Mucosa of rectum (tissue), 2 donors: ENCODE measurements around the gene CAPN12.

Source experiments
- H3K27ac ChIP-seq, 2 donors: one replicate each; pipeline ENCODE4 v1.7.0; 2013; ENCODE audit warnings: inconsistent platforms in 2 of 2, low read depth in 2 of 2, low read length in 2 of 2
- H3K27me3 ChIP-seq, 2 donors: one replicate each; pipeline ENCODE4 v1.7.0; 2013; ENCODE audit warnings: low read length in 2 of 2; ENCODE audit not compliant: control insufficient read depth in 2 of 2, insufficient read depth in 2 of 2
- H3K36me3 ChIP-seq, 2 donors: one replicate each; pipeline ENCODE4 v1.7.0; 2013; ENCODE audit warnings: low read length in 2 of 2; ENCODE audit not compliant: control insufficient read depth in 2 of 2, insufficient read depth in 2 of 2
- H3K4me1 ChIP-seq, 2 donors: one replicate each; pipeline ENCODE4 v1.7.0; 2013; ENCODE audit warnings: low read length in 2 of 2, mild to moderate bottlenecking in 1 of 2; ENCODE audit not compliant: control insufficient read depth in 2 of 2, insufficient read depth in 2 of 2
- H3K4me3 ChIP-seq, 2 donors: one replicate each; pipeline ENCODE4 v1.7.0; 2013; ENCODE audit warnings: low read length in 2 of 2
- H3K9ac ChIP-seq, 2 donors: one replicate each; pipeline ENCODE4 v1.7.0; 2013; ENCODE audit warnings: low read length in 2 of 2, low read depth in 1 of 2, mild to moderate bottlenecking in 1 of 2
- H3K9me3 ChIP-seq, 2 donors: one replicate each; pipeline ENCODE4 v1.7.0; 2013; ENCODE audit warnings: low read length in 2 of 2; ENCODE audit not compliant: control insufficient read depth in 2 of 2
- donor health status: healthy.
- donor health status: Normal muscosa, but diverticular disease.

CAPN12 gene

DNA sequence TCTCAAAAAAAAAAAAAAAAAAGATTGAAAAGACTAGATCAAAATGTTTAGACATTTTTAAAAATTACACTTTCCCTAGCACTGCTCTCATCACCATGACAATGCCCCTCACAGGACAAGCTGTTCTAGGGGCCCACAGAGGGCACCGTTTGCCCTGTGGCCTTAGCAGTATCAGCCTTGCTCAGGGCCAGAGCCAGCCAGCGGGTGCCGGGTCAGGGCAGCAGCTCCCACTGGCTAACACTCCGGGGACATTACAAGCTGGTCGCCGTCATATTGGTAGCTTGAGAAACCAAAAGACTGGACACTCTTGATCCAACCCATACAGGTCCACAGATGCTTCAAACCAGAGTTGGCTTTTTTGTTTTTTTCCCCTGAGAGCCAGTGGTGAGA is 18.0 kb downstream of the CAPN12 start:
- Histone ChIP-seq H3K4me1 (peaks cover 4 to 13% of the 10 kb centered on the region in 2 donors), H3K9me3 (no peaks in the 10 kb centered on the region), H3K27me3 (no peaks in the 10 kb centered on the region), H3K27ac (no peak overlapping the region), H3K4me3 (no peak overlapping the region), H3K9ac (no peak overlapping the region), H3K36me3 (peaks cover 83 to 85% of the 10 kb centered on the region in 2 donors)

DNA sequence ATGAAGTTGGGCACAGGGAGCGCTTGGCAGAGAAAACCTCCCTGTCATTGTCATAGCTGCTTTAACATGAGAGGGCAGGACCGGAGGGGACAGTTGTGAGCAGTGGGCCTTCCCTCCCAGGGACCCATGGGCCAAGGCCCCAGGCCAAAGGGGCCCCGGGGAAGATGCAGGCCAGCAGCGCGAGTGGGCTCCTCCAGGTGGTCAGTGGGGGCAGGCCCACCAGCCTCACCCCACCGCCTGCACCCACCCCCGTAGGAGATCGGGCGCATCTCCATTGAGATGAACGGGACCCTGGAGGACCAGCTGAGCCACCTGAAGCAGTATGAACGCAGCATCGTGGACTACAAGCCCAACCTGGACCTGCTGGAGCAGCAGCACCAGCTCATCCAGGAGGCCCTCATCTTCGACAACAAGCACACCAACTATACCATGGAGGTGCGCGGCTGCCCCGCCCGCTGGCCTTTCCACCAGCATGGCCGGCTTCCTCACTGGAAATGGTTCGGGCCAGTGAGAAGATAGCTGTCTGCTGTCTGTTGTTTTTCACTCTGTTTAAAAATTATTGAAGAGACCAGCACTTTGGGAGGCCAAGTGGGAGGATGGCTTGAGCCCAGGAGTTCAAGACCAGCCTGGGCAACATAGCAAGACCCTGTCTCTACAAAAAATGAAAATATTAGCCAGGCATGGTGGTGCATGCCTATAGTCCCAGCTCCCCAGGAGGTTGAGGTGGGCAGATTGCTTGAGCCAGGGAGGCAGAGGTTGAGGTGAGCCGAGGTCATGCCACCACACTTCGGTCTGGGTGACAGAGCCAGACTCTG is 18.6 kb downstream of the CAPN12 start:
- Histone ChIP-seq H3K36me3 (peaks cover 83 to 86% of the 10 kb centered on the region in 2 donors), H3K27me3 (no peaks in the 10 kb centered on the region), H3K9me3 (no peaks in the 10 kb centered on the region), H3K4me3 (no peak overlapping the region), H3K9ac (no peak overlapping the region), H3K27ac (no peak overlapping the region), H3K4me1 (peaks cover 0 to 8% of the 10 kb centered on the region in 2 donors)

- no peak overlapping the region for H3K4me3 ChIP-seq
- no peak overlapping the region for H3K27ac ChIP-seq
- no peak overlapping the region for H3K9ac ChIP-seq
- H3K27me3 ChIP-seq, result no peaks in the 10 kb centered on the region
- H3K4me1 ChIP-seq, result no peaks in the 10 kb centered on the region
- H3K9me3 ChIP-seq, result no peaks in the 10 kb centered on the region
- peaks cover 93 to 94% of the 10 kb centered on the region in 2 donors for H3K36me3 ChIP-seq
These were observed 20.1 kb downstream of the CAPN12 start for GRCh38 chr19:38723990-38724854.

DNA sequence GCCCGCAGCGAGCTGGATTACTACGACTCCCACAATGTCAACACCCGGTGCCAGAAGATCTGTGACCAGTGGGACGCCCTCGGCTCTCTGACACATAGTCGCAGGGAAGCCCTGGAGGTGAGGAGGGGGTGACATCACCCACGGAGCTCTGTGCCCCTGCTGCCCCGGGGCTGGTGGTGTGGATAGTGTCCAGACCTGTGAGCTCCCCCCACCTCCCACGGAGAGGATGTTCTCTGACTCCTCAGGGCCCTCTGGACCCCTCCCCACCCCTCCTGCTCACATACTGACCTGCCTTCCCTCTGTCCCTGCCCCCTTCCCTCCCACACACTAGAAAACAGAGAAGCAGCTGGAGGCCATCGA is 20.7 kb downstream of the CAPN12 start:
- Histone ChIP-seq H3K27ac (no peak overlapping the region), H3K4me3 (no peak overlapping the region), H3K9me3 (no peaks in the 10 kb centered on the region), H3K4me1 (no peaks in the 10 kb centered on the region), H3K9ac (no peak overlapping the region), H3K36me3 (peaks cover 94 to 98% of the 10 kb centered on the region in 2 donors), H3K27me3 (no peaks in the 10 kb centered on the region)

DNA sequence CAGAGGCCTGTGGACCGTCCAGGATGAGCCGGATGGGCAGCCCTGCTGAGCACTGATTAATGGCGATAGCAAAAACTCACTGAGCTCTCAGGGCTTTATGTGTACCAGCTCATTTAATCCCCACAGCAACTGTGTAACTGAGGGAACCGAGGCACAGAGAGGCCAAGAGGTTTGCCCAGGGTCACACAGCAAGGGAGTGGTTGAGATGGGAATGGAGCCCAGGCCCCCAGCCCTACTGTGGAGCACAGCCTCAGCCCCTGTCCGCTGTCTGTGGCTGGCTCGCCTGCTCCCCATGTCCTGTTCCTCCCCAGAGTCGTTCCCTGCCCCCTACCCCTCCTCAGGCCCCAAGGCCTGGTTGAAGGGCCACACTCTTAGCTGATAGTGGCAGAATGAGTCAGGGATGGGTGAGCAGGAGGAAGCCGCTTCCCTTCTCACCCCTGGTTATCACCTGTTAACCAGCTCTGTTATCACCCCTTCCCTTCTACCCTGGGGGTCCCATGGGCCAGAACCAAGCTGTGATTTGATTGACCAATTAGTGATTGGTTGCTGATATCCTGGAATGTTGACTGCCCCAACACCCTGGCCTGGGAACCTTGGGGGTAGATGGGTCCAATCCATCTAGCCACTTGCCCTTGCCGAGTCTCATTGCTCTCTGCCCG is 21.2 kb downstream of the CAPN12 start:
- H3K9me3 ChIP-seq, result no peaks in the 10 kb centered on the region
- H3K9ac ChIP-seq, result no peak overlapping the region
- H3K4me1 ChIP-seq, result no peaks in the 10 kb centered on the region
- H3K27ac ChIP-seq, result no peak overlapping the region
- no peak overlapping the region for H3K4me3 ChIP-seq
- H3K36me3 ChIP-seq, result peaks cover 94 to 98% of the 10 kb centered on the region in 2 donors
- no peaks in the 10 kb centered on the region for H3K27me3 ChIP-seq

- no peak overlapping the region for H3K9ac ChIP-seq
- H3K27ac ChIP-seq, result peak overlapping the region in 1 of 2 donors; percentile 16
- H3K27me3 ChIP-seq, result no peaks in the 10 kb centered on the region
- H3K4me3 ChIP-seq, result no peak overlapping the region
- H3K36me3 ChIP-seq, result peaks cover 96 to 99% of the 10 kb centered on the region in 2 donors
- no peaks in the 10 kb centered on the region for H3K9me3 ChIP-seq
- no peaks in the 10 kb centered on the region for H3K4me1 ChIP-seq
These were observed 22.1 kb downstream of the CAPN12 start for GRCh38 chr19:38721979-38722773.

- Histone ChIP-seq H3K4me1 (no peaks in the 10 kb centered on the region), H3K36me3 (peaks cover 96 to 99% of the 10 kb centered on the region in 2 donors)
These were observed 22.8 kb downstream of the CAPN12 start for GRCh38 chr19:38721496-38721895.

GRCh38 chr19:38720559-38721236 is 23.6 kb downstream of the CAPN12 start:
- Histone ChIP-seq H3K9ac (no peak overlapping the region), H3K4me1 (no peaks in the 10 kb centered on the region), H3K27ac (no peak overlapping the region)

More at GRCh38 chr19:38721496-38721895, 22.8 kb downstream of the CAPN12 start:
- no peak overlapping the region for H3K9ac ChIP-seq
- peak overlapping the region in 1 of 2 donors; percentile 16 for H3K27ac ChIP-seq
- no peak overlapping the region for H3K4me3 ChIP-seq
- H3K27me3 ChIP-seq, result no peaks in the 10 kb centered on the region
- H3K9me3 ChIP-seq, result no peaks in the 10 kb centered on the region

More at GRCh38 chr19:38720559-38721236, 23.6 kb downstream of the CAPN12 start:
- H3K36me3 ChIP-seq, result peaks cover 95 to 96% of the 10 kb centered on the region in 2 donors
- no peak overlapping the region for H3K4me3 ChIP-seq
- H3K27me3 ChIP-seq, result no peaks in the 10 kb centered on the region
- no peaks in the 10 kb centered on the region for H3K9me3 ChIP-seq
